ENCODE data around the gene ASS1. TPM values are rescaled to one million over a fixed set of nuclear protein-coding genes. Genes with fewer than 3 reads are reported as not detected.

ASS1 gene
- total RNA-seq, 1 experiment from 2014 or later = 26.2 TPM

GRCh38 chr9:130478152-130478551 lies 33.4 kb downstream of the ASS1 start:
- intact Hi-C loops (cut with micrococcal nuclease; ENCODE audit: unreplicated experiment) = no loop called here
- Histone ChIP-seq H3K9me3 (ENCODE audit: control insufficient read depth, insufficient read depth, low read depth, low read length) (no peaks in the 10 kb centered on the region), H3K27ac (ENCODE audit: low read length) (no peak overlapping the region), H3K4me3 (ENCODE audit: low read depth in 2 of 2, low read length in 2 of 2) (no peak overlapping the region), H3K36me3 (ENCODE audit: control insufficient read depth, insufficient read depth, low read length) (no peaks in the 10 kb centered on the region), H3K4me1 (ENCODE audit: control insufficient read depth, insufficient read depth, low read length) (no peaks in the 10 kb centered on the region), H3K27me3 (ENCODE audit: control insufficient read depth, insufficient read depth, low read length) (no peaks in the 10 kb centered on the region)
- CTCF ChIA-PET = no interaction called here
- in situ Hi-C loops (cut with HindIII; ENCODE audit: low pct_unique_long_range_greater_than_20kb, low sequenced_read_pairs) = no loop called here
- ATAC-seq (no peak), DNase-seq (ENCODE audit: low read depth, low spot score) (no peak)
- TF ChIP-seq SIN3A (IDR thresholded peaks at IDR 0.05; ENCODE audit: borderline replicate concordance, insufficient read depth, low read depth, low read length) (no peak), POLR2AphosphoS5 (IDR thresholded peaks at IDR 0.05; ENCODE audit: low read depth, low read length) (no peak), TCF7L2 (IDR thresholded peaks at IDR 0.05; ENCODE audit: low read depth, low read length) (no peak)
- TF ChIP-seq, protein P1, sequence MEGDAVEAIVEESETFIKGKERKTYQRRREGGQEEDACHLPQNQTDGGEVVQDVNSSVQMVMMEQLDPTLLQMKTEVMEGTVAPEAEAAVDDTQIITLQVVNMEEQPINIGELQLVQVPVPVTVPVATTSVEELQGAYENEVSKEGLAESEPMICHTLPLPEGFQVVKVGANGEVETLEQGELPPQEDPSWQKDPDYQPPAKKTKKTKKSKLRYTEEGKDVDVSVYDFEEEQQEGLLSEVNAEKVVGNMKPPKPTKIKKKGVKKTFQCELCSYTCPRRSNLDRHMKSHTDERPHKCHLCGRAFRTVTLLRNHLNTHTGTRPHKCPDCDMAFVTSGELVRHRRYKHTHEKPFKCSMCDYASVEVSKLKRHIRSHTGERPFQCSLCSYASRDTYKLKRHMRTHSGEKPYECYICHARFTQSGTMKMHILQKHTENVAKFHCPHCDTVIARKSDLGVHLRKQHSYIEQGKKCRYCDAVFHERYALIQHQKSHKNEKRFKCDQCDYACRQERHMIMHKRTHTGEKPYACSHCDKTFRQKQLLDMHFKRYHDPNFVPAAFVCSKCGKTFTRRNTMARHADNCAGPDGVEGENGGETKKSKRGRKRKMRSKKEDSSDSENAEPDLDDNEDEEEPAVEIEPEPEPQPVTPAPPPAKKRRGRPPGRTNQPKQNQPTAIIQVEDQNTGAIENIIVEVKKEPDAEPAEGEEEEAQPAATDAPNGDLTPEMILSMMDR (IDR thresholded peaks at IDR 0.05) = no peak
- TF ChIP-seq, protein P2, sequence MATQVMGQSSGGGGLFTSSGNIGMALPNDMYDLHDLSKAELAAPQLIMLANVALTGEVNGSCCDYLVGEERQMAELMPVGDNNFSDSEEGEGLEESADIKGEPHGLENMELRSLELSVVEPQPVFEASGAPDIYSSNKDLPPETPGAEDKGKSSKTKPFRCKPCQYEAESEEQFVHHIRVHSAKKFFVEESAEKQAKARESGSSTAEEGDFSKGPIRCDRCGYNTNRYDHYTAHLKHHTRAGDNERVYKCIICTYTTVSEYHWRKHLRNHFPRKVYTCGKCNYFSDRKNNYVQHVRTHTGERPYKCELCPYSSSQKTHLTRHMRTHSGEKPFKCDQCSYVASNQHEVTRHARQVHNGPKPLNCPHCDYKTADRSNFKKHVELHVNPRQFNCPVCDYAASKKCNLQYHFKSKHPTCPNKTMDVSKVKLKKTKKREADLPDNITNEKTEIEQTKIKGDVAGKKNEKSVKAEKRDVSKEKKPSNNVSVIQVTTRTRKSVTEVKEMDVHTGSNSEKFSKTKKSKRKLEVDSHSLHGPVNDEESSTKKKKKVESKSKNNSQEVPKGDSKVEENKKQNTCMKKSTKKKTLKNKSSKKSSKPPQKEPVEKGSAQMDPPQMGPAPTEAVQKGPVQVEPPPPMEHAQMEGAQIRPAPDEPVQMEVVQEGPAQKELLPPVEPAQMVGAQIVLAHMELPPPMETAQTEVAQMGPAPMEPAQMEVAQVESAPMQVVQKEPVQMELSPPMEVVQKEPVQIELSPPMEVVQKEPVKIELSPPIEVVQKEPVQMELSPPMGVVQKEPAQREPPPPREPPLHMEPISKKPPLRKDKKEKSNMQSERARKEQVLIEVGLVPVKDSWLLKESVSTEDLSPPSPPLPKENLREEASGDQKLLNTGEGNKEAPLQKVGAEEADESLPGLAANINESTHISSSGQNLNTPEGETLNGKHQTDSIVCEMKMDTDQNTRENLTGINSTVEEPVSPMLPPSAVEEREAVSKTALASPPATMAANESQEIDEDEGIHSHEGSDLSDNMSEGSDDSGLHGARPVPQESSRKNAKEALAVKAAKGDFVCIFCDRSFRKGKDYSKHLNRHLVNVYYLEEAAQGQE (IDR thresholded peaks at IDR 0.05; ENCODE audit: insufficient read depth in 1 of 2, low read depth in 2 of 2, low read length in 1 of 2) = no peak
- POLR2A ChIA-PET = no interaction called here
- no TSS peak for BruUV-seq (replicated peaks)

DNA sequence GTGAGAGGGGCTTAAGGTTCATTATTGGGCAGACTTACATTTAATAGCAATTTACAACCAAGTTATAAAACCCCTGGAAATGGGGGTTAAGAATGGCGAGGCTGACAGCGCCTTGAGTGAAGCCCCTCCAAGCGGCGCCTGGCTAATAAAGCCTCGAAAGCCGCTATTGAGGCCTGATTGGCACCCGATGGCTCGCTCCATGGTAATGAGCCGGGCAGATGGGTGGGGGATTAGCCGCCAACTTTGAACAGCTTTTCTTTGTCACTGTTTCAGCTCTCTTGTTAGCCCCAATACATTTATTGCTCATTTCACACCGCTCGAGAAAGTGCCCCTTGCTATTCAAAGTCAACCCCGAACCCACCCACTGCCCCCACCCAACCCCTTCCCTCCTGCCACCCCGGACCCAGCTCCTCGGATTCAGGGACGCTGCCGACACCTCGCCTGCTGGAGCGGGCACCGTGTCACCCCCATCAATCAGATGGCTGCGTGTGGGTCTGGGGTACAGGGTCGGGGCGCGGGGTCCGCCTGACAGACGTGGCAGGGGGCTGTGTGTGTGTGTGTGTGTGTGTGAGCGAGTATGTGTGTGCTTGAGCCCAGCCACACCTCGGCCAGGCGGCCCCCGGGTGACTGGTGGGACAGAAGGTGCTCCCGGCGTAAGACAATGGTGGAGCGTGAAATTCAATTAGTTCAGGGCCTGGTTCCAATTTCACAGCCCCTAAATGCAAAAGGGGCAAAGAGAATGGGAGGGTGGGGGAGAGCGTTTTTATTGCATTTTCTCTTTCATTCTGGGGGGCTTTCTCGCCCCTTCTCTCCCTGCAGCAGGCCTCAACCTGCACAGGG lies 34.2 kb downstream of the ASS1 start:
- in situ Hi-C loops (cut with HindIII; ENCODE audit: low pct_unique_long_range_greater_than_20kb, low sequenced_read_pairs) = no loop called here
- ChIA-PET CTCF (no interaction called here), POLR2A (no interaction called here)
- no peaks in the 10 kb centered on the region for H3K9me3 ChIP-seq (ENCODE audit: control insufficient read depth, insufficient read depth, low read depth, low read length)
- no peak for ATAC-seq
- TF ChIP-seq, protein P1 (IDR thresholded peaks at IDR 0.05) = no peak
- no peak for TF ChIP-seq POLR2AphosphoS5 (IDR thresholded peaks at IDR 0.05; ENCODE audit: low read depth, low read length)
- TF ChIP-seq, protein P2 (IDR thresholded peaks at IDR 0.05; ENCODE audit: insufficient read depth in 1 of 2, low read depth in 2 of 2, low read length in 1 of 2) = no peak
- TF ChIP-seq TCF7L2 (IDR thresholded peaks at IDR 0.05; ENCODE audit: low read depth, low read length) = no peak
- TF ChIP-seq SIN3A (IDR thresholded peaks at IDR 0.05; ENCODE audit: borderline replicate concordance, insufficient read depth, low read depth, low read length) = no peak
- no TSS peak for BruUV-seq (replicated peaks)
- H3K4me3 ChIP-seq (ENCODE audit: low read depth in 2 of 2, low read length in 2 of 2) = no peak overlapping the region
- no peaks in the 10 kb centered on the region for H3K36me3 ChIP-seq (ENCODE audit: control insufficient read depth, insufficient read depth, low read length)
- no peaks in the 10 kb centered on the region for H3K4me1 ChIP-seq (ENCODE audit: control insufficient read depth, insufficient read depth, low read length)
- intact Hi-C loops (cut with micrococcal nuclease; ENCODE audit: unreplicated experiment) = no loop called here
- no peaks in the 10 kb centered on the region for H3K27me3 ChIP-seq (ENCODE audit: control insufficient read depth, insufficient read depth, low read length)
- no peak for DNase-seq (ENCODE audit: low read depth, low spot score)
- no peak overlapping the region for H3K27ac ChIP-seq (ENCODE audit: low read length)
